ENCODE results near the gene LARGE1.

Gene LARGE1

DNA sequence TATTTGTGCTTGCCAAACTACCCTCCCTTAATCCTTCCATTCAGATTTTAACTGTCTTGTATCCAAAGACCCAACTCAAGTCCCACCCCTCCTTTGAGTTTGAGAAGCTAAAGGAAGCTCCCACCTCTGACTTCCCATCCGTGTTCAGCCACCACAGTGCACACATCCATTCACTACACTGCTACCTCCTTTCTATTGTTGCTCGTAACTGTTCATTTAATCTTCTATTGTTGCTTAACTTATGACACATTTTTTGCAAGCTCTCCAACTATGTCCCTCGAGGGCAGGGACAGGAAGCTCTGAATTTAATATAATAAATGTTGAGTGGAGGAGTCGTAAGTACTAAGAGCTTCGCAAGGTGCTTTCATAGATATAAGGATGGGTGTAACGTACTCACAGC, 10.4 kb downstream of the LARGE1 start:
- no peak for DNase-seq

DNA sequence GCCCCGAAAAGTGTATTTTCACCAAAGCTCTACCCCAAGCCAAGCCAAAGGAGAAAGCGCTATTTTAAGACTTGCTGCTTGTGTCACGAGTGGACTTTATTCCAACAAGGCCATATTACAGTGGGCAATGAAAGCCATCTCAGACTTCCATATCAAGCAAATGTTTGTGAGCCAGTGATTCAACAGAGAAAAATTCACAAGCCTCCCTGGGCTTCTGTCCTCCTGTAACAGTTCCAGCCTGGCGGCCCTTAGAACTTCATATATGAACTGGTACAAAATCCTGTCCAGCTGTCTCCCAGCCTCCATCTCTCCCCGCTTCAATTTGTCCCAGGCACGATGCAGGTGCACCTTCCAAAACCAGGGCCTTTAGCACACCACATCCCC, 11.2 kb downstream of the LARGE1 start:
- no peak for DNase-seq

DNA sequence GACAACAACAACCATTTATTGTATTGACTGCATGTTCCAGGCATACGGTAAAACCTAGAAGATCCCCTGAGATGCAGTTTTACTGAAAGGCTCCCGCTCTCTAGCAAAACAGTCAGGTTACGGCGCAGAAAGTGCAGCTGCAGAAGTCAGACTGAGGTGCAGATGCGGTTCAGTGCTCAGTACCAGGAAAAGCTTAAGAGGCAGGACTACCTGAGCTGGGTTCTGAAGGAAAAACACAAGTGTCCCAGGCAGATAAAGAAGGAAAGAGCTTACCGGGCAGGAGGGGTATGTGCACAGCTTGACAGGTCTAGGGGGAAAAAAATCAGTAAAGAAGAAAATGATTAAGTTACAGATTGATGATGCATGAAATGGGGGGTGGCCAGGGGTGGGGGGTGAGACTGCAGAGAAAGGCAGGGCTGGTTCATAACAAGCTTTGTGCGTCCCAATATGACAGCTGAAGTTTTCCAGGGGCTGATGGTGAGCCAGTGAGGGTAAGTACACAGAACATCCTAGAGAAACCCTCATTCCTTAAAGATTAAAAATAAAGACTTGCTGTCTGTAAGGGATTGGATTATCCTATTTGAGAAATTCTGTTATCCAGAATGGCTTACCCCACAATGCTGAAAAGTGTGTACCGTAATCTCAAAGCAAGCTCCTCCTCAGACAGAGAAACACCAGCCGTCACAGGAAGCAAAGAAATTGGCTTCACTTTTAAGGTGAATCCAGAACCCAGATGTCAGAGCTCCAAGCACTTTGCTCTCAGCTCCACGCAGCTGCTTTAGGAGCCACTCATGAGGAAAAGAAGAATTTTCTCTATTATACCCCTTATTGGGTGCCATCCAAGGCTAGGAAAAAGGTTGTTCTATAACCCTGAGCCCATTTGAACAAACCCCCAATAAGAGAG, 11.9 kb downstream of the LARGE1 start:
- no peak for DNase-seq

DNA sequence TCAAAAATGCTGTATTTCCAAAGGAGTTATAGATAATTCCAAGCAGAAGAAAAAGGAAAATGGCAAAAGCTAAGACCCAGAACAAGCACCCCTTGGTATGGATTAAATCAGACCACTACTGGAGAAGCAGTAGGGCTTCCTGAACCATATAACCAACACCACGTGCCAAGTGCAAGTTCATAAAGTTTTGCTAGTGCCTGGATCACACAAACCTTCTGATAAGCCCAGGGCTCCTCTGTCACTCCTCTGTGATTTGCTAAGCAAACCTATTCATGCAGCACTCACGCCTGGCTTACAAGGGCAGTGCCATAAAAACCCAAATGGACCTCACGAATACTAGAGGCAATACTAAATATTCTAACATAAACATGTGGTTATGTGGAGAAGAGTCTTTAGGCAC, 13.3 kb downstream of the LARGE1 start:
- no peak for DNase-seq

DNA sequence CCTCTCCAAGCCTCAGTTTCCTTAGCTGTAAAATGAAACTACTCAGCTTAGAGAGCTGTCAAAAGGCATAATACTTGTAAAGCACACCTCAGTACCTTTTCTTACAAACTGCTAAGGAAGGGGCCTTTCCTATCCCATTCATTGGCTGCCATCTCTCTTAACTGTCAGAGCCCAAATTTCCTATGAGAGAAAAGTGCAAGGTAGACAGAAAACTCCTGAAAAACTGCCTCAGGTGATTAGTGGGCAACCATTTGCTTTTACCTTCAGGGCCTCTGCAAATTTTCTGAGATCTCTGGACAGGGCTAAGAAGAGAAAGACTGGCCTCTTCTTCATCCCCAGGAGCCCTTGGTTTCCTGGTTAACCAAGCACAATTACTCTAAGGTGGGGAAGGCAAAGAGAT, 13.8 kb downstream of the LARGE1 start:
- no peak for DNase-seq

DNA sequence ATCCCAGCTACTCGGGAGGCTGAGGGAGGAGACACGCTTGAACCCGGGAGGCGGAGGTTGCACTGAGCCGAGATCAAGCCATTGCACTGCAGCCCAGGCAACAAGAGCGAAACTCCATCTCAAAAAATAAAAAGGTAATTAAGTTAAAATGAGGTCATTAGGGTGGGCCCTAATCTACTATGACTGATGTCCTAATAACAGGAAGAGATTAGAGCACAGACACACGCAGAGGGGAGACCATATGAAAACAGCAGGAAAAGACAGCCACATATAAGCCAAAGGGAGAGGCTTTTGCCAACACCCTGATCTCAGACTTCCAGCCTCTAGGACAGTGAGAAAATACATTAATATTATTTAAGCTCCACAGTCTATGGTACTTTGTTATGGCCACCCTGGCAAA, 17.3 kb downstream of the LARGE1 start:
- DNase-seq, result no peak

DNA sequence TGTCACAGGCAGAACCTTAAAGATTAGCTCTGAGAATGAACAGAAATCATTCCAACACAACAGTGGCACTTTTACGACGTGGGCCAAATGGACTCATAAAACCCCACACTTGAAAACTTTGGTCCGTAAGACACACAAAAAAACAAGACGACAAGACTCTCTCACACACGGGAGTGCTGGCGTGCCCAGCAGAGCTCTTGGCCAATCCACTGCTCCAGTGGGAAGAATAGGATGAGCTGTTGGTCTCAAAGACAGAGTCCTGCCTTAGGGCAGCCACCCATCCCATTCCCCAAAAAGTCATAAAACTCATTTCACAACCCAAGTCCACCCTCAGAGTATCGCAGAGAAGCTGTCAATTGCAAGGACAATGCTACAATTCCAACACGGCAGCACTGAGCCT, 18.2 kb downstream of the LARGE1 start:
- no peak for DNase-seq

DNA sequence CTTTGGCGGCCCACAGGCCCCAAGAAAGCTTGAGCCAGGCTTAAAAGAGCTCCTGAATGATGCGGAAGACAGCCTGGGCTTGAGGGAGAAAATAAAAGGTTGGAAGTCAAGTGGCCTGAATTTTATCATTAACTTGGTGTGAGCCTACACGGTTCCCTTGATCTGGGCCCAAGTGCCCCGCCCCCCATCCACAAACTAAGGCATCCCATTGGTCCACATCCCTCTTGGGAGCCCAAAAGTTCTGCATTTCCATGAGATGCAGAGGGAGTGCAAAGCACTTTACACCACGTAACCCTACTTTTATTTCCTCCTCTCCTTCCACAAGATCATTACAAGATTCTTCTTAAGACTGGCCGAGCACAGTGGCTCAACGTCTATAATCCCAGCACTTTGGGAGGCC, 22.2 kb downstream of the LARGE1 start:
- no peak for DNase-seq

DNA sequence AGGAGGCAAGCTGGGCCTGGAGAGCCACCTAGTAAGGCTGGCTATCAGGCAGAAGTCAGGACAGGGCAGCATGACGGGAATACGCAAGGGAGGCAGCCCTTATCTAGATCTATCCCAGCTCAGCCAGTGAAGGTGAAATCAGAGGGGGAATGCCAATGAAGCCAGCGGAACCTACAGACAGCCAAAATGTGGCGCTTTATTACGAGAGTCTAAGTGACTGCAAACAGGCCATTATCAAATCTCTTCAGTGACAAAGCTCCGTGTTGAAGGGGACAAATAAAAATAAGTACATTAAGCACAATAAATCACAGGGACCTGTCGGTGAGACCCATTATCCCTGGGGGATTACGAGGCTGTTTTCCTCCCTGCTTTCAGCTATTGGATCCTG, 22.8 kb downstream of the LARGE1 start:
- DNase-seq, result no peak

DNA sequence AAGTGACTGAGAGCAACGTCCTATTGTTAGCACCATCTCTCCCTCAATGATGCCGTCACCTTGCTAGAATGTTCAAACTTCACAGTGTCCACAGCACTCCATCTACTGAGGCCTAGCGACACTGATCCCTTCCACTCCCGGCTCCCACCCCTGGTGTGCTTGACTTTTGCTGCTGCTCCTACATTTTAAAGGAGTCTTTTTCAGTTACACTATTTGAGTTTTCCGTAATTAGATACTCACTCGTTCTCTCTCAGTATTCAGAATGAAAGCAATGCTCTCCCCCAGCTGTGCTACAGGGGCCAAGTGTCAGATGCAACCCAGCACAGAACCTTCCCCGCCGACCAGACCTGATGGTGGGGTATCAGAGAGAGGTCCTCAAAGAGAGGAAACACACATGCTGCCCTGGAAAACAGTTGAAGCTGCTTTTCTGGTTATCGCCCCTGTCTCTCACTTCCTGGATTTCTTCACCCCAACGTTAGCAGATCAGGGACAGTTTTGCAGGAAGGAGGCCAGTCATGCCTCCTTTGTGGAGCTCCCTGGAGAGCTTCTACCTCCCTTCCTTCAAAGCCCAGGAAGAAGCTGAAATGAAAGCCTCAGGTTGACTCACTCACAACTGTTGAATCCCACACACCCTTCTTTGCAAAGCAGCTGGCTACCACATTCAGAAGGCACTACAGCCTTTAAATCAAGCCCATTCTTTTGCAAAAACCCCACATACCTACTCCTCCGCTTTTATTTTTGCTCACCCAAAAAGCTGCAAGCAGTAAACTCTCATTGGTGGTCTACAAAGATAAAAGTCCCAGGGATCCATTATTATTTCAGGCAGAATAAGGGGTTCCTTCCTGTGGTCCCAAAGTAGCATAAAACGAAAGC, 23.5 kb downstream of the LARGE1 start:
- no peak for DNase-seq

DNA sequence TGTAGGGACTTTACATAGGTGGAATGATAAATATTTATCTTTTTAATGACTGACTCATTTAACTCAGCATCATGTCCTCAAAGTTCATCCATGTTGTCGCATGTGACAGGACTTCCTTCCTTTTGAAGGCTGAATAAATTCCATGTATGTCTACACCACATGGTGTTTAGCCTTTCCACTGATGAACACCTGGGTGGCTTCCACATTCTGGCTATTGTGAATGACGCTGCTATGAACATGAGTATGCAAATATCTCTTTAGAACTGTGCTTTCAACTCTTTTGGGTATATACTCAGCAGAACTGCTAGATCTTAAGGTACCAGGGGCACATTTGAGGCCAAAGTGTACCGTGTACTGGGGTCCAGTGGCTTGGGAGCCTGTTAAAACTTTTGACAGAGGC, 24.1 kb downstream of the LARGE1 start:
- no peak for DNase-seq

DNA sequence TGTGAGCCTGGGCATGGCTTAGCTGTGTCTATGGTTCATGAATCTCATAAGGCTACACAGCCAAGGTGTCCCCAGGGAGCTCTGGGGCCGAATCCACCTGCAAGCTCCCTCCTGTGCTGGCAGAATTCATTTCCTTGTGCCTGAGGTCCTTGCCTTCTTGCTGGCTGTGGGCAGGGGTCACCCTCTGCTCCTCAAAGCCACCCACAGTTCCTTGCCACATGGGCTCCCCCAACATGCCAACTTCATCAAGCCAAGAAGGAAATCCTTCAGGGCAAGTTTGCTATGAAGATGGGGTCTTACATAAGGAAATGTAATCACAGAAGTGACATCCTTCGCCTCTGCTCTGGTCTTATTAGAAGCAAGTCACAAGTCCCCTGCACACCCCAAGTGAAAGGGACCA, 24.8 kb downstream of the LARGE1 start:
- DNase-seq, result no peak

DNA sequence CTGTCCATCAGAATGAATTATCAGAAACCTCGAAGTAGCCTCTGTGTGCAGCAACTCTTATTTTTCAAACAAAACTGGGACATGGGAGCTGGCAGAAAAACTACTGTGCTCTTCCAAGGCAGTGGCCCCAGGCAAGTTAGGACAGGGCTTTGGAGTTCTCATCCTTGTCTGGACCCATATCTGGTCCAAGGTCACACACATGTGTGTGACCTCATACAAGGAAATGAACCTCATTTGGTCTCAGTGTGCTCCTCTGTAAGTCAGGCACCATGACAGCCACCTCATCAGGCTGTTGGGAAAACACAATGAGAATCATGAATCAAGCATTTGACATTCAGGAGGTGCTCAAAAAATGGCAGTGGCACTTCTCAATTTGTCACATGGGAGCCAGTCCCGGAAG, 25.8 kb downstream of the LARGE1 start:
- no peak for DNase-seq

DNA sequence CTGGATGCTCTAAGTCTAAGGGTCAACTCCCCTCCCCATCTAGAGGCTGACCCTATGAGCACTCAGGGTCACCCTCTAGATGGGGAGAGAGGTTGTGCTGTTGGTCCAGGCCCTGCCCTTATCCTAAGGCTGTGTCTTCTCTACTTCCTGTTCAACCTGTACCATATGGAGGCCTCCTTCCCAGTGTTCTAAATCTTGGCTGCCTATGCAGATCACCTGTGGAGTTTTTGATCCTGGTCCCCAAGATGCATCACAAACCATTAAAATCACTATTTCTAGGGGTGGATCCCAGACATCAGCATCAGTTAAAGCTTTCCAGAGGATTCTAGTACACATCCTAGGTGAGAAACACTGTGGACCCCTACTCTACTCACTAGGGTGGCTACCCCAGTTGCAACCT, 26.2 kb downstream of the LARGE1 start:
- no peak for DNase-seq

DNA sequence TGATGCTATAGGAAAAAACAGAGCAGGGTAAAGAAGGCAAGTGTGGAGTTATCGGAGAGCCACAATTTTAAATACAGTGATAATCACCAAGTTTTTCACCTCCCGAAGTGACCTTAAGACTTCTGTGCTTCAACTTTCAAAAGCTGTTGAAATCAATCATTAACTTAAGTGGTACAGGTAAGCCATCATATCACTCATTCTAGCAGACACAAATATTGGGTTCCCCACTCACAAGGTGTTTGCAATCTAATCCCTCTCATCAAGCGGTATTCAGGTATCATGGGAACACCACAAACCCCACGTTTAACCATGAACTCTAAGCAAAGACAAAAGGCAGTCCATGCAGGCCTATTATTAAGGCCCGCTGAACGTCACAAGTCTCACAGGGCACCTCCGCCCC, 26.8 kb downstream of the LARGE1 start:
- no peak for DNase-seq

DNA sequence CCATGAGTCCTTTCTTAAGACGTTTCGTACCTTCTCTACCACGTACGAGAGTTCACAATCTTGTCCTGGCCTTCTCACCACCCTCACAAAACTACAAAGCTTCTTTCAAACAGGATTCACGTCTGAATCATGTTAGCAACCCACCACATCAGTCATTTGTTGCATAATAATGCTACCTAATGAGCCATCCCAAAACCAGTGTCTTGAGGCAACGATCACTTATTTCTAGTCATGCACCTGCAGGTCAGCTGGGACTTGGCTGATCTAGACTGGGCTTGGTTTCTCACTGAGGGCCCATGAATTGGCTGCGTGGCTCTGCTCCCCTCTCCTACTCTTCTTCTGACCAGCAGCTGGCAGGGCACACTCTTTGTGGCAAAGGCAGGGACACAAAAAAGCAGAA, 28.3 kb downstream of the LARGE1 start:
- no peak for DNase-seq

DNA sequence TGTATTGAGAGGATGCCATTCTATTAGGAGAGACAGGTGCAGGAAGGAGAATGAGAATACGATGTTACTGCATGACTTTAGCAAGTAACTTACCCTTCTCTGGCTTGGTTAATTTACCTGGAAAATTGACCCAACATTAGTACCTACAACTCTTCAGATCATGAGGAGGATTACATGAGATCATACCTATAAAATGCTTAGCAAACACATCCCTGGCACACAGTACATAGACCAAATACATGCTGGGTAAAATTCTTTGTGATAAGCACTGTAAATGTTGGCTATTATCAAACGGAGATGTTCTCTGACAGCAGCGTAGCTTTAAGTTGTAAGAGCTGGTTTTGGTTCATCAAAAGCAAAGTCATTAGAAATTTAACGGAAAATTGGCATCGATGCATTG, 28.8 kb downstream of the LARGE1 start:
- DNase-seq, result no peak

DNA sequence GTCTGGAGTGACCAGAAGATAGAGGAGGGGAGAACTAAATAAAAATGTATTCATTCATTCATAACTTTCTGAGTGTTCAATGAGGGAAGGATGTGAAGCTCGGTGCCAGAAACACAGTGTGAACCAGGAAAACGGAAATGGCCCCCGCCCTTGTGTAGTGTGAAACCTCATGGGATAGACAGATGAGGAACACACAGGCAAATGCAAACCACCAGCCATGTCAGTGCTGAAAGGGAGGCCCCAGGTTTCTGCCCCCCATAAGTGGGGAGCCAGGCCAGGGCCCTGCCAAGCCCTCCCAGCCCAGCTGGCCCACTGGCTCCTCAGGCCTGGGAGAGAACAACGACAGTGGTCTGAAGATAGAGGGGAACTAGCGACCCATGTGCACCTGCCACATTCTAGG, 30.5 kb downstream of the LARGE1 start:
- DNase-seq, result no peak

DNA sequence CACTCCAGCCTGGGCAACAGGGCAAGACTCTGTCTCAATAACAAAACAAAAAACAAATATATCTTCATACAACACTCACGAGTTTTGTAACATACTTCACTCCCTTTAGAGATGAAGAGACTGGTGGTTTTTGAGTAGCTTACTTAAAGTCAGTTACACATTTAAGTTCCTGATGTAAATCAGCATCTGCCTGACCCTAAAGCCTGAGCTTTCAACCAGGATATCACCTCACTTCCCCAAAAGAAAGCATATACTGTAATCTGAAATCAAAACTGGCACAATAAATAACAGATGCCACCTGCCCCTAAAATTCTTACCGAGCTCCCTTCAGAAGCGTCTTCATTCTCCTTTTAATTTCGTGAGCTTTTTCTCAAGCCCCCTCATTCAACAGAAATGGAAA, 31.5 kb downstream of the LARGE1 start:
- no peak for DNase-seq

DNA sequence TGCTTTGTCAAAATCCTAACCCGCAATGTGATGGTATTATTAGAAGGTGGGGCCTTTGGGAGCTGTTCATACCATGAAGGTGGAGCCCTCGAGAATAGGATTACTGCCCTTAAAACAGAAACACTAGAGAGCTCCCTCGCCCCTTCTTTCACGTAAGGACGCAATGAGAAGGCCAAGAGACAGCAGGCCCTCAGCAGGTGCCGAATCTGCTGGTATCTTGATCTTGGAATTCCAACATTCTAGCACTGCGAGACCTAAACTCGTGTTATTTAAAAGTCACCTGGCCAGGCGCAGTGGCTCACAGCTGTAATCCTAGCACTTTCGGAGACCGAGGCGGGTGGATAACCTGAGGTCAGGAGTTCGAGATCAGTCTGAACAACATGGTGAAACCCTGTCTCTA, 33.1 kb downstream of the LARGE1 start:
- DNase-seq, result no peak

DNA sequence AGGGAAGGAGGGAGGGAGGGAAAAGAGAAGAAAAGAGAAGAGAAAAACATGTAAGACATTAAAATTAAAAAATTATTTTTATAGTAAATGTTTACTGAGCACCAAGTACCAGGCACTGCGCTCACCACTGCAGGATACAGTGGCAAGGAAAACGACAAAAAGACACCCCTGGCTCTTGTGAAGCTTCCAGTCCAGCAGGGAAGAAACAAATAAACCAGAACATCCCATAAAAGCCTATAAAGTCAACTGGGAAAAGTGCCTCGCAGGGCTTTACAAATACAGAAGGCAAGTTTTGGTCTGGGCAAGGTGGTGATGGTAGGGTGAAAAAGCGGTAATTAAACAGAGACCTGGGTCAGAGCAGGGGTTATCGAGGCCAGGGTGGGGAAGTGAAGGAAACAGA, 33.6 kb downstream of the LARGE1 start:
- no peak for DNase-seq

DNA sequence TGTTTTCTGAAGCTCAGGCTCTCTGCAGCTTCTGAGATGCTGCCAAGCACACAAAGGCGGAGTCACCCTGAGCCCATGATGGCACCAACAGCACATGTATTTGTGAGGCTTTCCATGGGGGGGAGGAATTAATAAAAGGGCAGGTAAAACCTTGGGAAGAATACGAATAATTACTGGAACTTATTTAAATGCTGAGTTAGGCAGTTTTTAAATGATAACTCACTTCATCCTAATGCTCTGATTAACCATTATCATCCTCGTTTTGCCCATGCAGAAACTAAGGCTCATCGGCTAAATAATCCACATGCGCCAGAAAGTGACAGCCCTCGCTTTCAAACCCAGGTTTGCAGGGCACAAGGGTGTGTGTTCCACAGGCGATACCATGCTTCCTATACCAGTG, 35.4 kb downstream of the LARGE1 start:
- DNase-seq, result no peak

DNA sequence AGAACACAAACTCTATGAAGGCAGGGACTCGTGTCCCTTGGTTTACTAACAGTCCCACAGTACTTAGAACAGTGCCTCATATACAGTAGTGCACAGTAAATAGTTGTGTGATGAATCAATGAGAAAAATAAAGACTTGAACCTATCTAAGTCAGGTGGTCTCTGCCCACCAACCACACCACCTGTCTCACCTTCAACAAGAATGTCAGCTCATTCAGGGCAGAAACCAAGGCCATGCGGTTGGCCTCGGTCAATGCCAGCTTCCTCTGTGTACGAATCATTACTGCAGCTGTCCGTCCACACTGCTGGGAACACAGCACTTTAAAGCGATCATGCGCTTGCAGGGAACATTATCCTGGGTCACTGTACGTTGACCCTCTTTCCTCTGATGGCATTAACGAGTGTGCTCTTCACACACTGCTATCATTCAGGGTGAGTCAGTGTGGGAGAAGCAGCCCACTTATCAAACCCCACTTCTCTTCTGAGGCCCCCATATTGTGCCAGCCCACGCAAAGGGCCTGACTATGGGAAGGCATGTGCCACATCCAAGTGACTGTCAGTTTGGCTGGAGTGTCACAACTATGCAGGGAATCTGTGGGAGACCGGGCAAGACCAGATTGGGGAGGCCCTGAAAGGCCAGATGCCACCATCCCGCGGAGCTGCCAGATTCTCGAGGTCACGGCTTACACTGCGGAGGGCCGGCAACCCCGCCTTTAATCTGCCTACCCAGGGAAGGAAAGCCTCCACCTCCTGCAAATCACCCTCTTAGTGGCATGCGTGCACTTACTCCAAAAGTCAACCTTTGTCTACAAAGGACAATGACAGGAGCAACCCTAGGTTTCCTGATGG, 36.1 kb downstream of the LARGE1 start:
- DNase-seq, result no peak
